ENCODE results near the gene PLCB1.
"Not testable (repeated sequence)": the region's sequence is repeated elsewhere in the genome, so short reads cannot be mapped to it uniquely, and the experiment has no call there.

Gene PLCB1

GRCh38 chr20:8130840-8131526 is 1.1 kb upstream of the PLCB1 start:
- DNase-seq = no peak

- DNase-seq = no peak
These were observed 631 bp downstream of the PLCB1 start for GRCh38 chr20:8132484-8133309.

- no peak for DNase-seq
These were observed 1.3 kb downstream of the PLCB1 start for GRCh38 chr20:8133310-8133768.

GRCh38 chr20:8133851-8134451 is 1.9 kb downstream of the PLCB1 start:
- DNase-seq = no peak

GRCh38 chr20:8139899-8140298 is 7.8 kb downstream of the PLCB1 start:
- DNase-seq = no peak

- no peak for DNase-seq
These were observed 11.4 kb downstream of the PLCB1 start for GRCh38 chr20:8143474-8143873.

- no peak for DNase-seq
These were observed 12.5 kb downstream of the PLCB1 start for GRCh38 chr20:8144282-8145245.

- no peak for DNase-seq
These were observed 13.4 kb downstream of the PLCB1 start for GRCh38 chr20:8145246-8146168.

GRCh38 chr20:8147476-8147875 is 15.4 kb downstream of the PLCB1 start:
- DNase-seq = no peak

- no peak for DNase-seq
These were observed 16.4 kb downstream of the PLCB1 start for GRCh38 chr20:8148501-8148900.

- DNase-seq = no peak
These were observed 18.5 kb downstream of the PLCB1 start for GRCh38 chr20:8150591-8150990.

GRCh38 chr20:8151372-8151771 is 19.3 kb downstream of the PLCB1 start:
- DNase-seq = no peak

- no peak for DNase-seq
These were observed 20.1 kb downstream of the PLCB1 start for GRCh38 chr20:8152183-8152582.

- DNase-seq = no peak
These were observed 20.8 kb downstream of the PLCB1 start for GRCh38 chr20:8152847-8153246.

- no peak for DNase-seq
These were observed 21.3 kb downstream of the PLCB1 start for GRCh38 chr20:8153281-8153908.

GRCh38 chr20:8154638-8155037 is 22.6 kb downstream of the PLCB1 start:
- DNase-seq = no peak

GRCh38 chr20:8155229-8155628 is 23.2 kb downstream of the PLCB1 start:
- DNase-seq = no peak

- DNase-seq = no peak
These were observed 23.7 kb downstream of the PLCB1 start for GRCh38 chr20:8155812-8156211.

GRCh38 chr20:8156235-8157079 is 24.4 kb downstream of the PLCB1 start:
- no peak for DNase-seq

- DNase-seq = not testable (repeated sequence)
These were observed 27.2 kb downstream of the PLCB1 start for GRCh38 chr20:8159217-8159616.
